Stimulated activated CD8-positive, alpha-beta memory T cell treated with anti-CD3 and anti-CD28 coated beads, Interleukin-2, amount 100 ng/mL, for 1 hour (primary cell): Measurements from ENCODE around the gene SERPINE1.
"Not testable (repeated sequence)": the region's sequence is repeated elsewhere in the genome, so short reads cannot be mapped to it uniquely, and the experiment has no call there.

Experiments used
- DNase-seq, 2 donors: peaks; one replicate each; pipeline ENCODE4 v3.0.0-alpha.2; 2020; ENCODE audit warnings: low read depth in 2 of 2

SERPINE1 gene

DNA sequence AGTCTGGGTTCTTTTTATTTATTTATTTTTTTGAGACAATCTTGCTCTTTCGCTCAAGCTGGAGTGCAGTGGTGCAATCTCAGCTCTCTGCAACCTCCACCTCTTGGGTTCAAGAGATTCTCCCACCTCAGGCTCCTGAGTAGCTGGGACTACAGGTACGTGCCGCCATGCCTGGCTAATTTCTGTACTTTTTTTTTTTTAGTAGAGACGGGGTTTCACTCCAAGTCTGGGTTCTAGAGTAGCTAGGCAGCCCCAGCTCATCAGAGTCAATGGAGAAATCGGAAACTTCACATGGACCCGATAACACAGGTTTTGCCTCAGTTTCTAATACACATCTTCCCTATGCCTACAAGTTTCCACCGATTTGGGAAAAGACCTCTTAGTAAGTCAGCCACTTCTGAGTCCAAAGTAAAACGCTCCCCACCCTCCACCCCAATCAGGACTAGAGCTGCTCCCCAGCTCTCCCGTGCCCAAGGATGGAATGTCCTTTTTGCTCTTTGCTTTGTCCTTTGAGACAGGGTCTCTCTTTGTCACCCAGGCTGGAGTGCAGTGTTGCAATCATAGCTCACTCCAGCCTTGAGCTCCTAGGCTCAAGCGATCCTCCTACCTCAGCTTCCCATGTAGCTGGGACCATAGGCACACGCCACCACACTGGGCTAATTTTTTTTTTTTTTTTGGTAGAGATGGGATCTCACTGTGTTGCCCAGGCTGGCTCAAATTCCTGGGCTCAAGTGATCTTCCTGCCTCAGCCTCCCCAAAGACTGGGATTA, 3.8 kb upstream of the SERPINE1 start:
- no peak for DNase-seq

DNA sequence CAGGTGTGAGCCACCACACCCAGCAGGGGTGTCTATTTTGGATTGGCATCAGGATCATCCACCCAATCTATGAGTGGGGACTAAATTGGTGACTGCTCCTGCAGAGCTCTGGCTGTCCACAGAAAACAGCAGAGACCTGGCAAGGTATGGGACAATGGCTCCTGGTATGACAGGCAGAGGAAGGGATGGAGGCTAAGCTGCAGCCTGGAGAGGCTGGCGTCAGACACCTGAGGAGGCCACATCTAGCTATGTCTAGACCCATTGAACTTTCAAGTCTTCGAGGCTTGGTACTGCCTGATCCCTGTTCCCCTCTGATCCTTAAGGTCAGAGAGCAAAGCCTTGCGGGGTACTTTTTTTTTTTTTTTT, 3.2 kb upstream of the SERPINE1 start:
- no peak for DNase-seq

DNA sequence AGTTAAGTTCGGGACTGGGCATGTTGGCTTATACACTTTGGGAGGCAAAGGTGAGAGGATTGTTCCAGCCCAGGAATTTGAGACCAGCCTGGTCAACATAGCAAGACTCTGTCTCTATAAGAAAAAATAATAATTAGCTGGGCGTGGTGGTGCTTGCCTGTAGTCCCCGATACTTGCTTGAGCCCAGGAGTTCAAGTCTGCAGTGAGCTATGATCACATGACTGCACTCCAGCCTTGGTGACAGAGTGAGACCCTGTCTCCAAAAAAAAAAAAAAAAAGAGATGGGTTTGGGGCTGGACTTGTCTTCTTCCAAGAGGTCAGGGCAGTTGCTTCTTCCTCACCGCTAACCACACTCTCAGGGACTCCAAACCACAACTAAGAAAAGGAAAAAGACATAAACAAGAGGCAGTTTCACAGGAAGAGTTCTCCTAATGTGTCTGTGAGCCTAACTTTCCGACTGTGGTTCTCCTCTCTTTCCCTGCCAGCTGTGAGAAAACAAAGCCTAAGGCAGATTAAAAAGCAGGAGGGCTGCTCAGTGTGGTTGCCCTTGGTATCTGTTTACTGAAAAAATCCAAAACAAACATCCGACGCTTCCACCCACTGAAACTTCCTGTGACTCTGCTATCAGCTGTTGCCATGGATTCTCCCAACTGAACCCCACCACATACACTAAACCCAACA, 2.4 kb upstream of the SERPINE1 start:
- no peak for DNase-seq

GRCh38 chr7:101125989-101126650, 784 bp upstream of the SERPINE1 start:
- DNase-seq = no peak

- DNase-seq = no peak
Observed at GRCh38 chr7:101127460-101128039, 646 bp downstream of the SERPINE1 start.

DNA sequence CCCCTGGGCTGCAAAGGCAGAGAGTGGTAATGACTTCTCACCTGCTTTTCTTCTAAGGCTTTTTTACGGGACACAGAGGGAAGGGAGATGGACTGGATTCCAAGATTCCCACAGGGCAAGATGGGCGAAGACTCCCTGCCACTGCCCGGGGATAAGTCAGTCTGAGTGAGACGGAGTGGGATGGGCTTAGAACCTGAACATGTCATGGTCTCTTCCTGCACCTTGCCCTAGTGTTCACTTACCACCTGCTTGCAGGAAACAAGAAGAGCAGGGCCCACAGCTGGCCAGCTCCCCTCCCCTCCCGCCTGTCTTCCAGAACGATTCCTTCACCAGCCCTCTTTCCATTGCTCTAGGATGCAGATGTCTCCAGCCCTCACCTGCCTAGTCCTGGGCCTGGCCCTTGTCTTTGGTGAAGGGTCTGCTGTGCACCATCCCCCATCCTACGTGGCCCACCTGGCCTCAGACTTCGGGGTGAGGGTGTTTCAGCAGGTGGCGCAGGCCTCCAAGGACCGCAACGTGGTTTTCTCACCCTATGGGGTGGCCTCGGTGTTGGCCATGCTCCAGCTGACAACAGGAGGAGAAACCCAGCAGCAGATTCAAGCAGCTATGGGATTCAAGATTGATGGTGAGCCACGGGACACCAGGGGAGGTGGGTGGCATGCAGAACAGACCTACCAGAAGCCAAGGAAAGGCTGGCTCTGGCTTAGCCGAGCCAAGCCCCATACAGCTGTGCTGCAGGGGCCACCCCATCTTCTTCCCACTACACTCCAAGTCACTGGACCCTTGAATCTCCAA, 1.3 kb downstream of the SERPINE1 start:
- DNase-seq = no peak

GRCh38 chr7:101129603-101130117, 2.8 kb downstream of the SERPINE1 start:
- no peak for DNase-seq

GRCh38 chr7:101132626-101133600, 6.0 kb downstream of the SERPINE1 start:
- not testable (repeated sequence) for DNase-seq

GRCh38 chr7:101133621-101134398, 6.9 kb downstream of the SERPINE1 start:
- DNase-seq = no peak

- no peak for DNase-seq
Observed at GRCh38 chr7:101134399-101134980, 7.6 kb downstream of the SERPINE1 start.

- no peak for DNase-seq
Observed at GRCh38 chr7:101137651-101138212, 10.8 kb downstream of the SERPINE1 start.

- peak; percentile 70 to 76 for DNase-seq
Observed at GRCh38 chr7:101138213-101138870, 11.4 kb downstream of the SERPINE1 start.

DNA sequence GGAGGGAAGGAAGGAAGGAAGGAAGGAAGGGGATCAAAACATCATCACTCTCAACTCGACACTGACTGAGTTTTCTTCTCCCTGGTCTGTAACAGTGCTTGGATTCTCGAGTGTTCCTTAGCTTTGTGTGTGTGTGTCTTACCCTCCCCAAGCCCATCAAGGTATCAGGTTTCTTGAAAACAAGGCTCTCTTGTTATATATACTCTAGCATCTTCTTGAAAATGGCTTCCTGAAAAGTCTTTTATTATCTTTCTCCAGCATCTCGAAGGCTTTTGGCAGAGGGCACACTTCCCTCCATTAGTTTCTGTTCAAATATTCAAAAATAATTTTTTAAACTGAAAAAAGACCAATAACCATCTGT, 13.4 kb downstream of the SERPINE1 start:
- no peak for DNase-seq

DNA sequence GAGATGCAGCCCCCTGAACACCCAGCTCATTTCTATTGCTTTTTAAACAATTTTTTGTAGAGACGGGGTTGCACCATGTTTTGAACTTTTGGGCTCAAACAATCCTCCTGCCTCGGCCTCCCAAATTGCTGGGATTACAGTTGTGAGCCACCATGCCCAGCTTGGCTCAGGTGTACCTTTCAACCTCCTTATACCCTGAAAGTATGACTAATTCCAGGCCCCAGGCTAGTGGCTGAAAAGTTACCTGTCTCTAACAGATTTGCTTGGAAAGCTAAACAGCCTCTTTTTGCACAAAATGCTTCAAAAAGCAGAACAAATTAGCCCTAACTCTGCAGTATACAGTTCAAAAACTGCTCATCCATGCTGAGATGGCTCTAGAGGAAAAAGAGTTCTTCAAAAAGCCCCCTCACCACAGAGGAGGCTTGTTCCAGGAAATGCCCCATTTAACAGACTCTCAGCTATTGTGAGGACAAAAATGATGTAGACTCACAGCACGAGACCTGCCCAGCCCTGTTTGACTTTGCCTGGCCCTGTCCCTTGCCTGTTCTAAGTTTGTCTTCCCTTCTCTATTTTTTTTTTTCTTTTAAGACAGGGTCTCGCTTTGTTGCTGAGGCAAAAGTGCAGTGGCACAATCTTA, 14.0 kb downstream of the SERPINE1 start:
- DNase-seq = no peak

- DNase-seq = no peak
Observed at GRCh38 chr7:101151908-101152651, 25.2 kb downstream of the SERPINE1 start.

DNA sequence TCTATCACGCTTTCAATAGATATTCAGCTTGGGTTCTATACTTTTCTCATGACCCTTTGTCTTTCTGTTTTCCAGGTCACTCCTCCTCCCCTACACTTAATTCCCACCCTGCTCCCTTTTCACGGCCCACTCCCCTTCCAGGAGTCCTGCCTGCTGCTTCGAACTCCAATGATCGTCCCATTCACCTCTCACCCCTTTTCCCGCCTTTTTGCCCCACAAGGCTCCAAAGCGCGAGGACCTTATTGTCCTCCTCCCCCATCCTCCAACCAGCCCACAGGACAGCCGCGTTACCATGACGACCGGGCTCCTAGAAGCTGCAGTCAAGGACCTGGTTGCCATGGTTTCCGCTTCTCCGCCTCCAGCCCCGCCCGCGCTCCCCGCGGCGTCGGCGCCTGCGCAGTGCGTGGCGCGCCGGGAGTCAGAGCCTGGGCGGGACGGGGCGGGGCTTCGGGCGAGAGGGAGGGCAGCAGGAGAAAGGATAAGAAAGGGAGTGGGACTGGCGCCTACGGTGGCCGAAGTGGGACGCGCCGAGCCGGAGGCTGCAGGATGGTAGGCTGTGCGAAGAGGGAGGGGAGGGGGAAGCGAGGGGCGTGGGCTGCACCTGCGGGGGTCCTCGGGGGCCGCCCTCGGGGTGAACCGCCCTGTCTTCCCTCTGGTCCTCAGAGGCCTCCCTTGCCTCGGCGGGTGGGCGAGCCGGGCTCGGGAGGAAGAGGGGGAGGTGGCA, 27.2 kb downstream of the SERPINE1 start, which contains the start of gene AP1S1:
AP1S1 (plus strand) TSS at position 508 of the 724 bp plus-strand sequence; CDS start at position 547, 39 bp downstream.
- DNase-seq = peak; percentile 72 to 83
